ENCODE data around the gene GIMAP8. TPM values are rescaled to one million over a fixed set of nuclear protein-coding genes. Genes with fewer than 3 reads are reported as not detected.
A peak's percentile ranks its signal among the peaks of the same experiment; 100 is the strongest.

The GIMAP8 gene
- polyA plus RNA-seq (2014; cell fraction: cytosol; rRNA removed) = 0.03 TPM in 1 of 2 replicates, not detected in the other
- polyA plus RNA-seq (2014; cell fraction: nucleus; rRNA removed) = not detected in 2 replicates

DNA sequence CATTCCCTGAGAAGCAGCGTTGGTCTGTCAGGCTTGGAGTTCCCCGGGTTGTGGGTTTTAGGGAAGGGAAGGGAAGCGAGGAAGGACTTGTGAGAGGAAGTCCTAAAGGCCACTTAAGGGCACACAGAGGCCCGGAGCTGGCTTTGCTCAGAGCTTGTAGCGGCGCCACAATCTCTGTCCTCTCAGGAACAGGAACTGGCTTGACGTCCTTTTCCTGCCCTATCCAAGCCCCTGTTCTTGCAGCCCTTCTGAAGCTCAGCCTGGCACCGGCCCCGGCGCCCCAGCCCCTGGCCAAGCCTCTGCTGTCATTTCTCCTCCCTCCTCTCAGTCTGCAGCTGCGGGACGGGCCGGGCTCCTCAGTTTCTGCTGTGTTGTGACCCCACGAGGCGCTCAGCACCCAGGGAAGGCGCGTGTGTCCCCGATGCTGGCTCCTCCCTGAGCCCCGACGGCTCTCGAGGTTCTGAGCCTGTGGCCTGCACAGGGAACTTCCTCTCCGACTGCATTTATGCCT lies at the start of gene GIMAP8:
Gene GIMAP8, plus strand, starts transcription at position 140 of the 511 bp plus-strand sequence. CDS start 16,069 bp downstream, outside the sequence.
- DNase-seq (ENCODE audit: low spot score) = no peak

DNA sequence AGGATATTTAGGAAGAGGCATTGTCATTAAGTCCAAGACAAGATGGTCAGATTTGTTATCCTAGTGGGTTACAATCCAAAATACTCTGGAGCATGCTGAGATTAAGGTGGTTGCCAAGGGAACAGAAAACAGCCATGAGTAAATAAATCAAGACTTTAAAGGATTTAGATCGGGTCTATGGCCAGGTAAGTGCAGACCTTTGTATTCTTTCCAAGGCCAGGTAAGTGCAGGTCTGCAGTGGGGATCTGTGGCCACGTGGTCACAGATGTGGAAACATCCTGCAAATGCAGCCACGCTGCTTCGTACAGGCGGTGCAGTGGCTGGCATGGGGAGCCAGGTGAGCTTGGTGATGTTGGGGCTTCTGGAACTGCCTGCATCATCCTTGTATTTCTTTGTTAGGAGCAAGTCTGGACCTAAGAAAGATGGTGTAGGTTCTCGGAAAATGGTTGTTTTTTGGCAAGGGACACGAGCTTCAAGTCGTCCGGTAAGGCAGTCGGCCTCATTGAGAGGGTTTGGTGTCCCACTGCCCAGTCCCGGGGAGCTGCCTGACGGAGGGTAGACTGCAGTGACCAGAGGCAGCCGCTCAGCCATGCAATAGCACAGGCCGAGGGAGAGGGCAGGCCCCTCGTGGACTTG lies 49.5 kb upstream of the GIMAP8 start:
- DNase-seq (ENCODE audit: low spot score) = no peak

DNA sequence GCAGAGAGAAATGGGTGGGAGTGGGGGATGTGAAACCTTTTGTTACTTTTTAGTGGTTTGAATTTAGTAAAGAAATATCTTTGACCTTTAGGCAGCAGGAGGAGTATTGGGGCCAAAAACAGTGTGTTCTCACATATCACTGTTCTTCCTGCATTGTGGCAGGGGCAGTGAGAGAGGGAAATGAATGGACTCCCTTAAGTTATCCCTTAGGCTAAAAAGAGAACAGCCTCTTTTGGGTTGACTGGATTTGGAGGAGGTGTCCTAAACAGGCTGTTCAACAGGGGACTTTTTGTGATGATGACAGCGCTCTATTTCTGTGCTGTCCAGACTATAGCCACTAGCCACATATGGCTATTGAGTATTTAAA lies 49.0 kb upstream of the GIMAP8 start:
- no peak for DNase-seq (ENCODE audit: low spot score)

DNA sequence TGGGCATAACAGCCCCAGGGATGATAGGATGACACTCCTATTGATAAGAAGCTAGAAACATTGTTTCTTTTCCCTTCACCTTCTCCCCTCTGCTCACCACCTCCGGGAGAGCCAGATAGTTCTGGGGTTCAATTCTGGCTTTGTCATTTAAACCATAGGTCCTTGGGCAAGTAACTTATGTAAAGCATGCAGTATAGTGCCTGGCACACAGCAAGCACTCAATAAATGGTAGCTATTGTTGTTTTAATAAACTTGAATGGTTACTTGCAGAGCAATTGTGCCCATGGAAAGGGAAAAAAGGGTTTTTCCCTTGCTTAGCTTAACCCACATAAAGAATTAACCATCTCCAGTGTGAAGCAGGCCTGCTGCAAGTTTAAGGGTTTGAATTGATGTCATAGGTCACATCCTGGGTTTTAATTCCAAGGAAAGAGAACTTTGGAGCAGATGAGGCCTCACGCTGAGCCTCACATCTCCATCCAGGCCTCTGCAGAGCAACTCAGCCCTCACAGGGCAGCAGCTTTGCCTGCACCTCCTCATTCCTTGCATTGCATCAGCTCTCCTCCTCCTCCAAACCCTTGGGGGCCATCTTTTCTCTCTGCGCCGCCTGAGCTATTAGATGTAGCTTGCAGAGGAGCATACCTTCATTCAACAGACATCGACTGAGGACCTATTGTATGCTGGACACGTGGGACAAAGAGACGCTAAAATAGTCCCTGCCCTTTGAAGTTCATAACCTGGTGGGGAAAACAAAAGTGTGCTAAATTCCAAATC lies 48.4 kb upstream of the GIMAP8 start:
- no peak for DNase-seq (ENCODE audit: low spot score)

DNA sequence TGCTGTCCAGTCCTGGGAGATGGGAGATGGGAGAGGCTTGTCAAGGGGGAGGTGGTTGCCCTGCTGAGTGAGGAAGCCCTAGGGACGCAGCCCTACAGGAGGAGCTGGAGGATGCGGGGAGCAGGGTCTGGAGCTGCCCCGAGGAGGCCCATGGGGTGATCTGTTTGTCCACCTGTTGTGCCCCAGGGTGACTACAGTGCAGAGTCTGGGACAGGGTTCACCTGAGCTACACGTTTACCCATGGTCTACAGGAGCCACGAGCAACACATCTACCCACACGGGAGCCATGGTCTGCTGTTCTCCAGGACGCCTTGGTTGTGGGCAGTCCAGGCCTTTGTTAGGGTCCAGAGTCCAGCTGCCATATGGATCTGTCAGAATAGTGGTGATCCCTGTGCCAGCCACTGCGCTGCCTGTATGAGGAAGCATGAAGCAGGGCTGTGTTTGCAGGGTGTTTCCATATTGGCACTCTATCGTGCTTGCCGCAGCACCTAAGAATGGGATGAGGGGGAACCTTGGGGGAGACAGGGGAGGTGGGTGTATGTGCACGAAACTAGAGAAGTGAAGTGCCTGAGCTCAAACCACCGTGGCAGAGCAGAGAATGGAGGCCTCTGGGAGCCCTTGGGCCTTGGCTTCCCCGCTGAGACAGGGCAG lies 47.6 kb upstream of the GIMAP8 start:
- no peak for DNase-seq (ENCODE audit: low spot score)

DNA sequence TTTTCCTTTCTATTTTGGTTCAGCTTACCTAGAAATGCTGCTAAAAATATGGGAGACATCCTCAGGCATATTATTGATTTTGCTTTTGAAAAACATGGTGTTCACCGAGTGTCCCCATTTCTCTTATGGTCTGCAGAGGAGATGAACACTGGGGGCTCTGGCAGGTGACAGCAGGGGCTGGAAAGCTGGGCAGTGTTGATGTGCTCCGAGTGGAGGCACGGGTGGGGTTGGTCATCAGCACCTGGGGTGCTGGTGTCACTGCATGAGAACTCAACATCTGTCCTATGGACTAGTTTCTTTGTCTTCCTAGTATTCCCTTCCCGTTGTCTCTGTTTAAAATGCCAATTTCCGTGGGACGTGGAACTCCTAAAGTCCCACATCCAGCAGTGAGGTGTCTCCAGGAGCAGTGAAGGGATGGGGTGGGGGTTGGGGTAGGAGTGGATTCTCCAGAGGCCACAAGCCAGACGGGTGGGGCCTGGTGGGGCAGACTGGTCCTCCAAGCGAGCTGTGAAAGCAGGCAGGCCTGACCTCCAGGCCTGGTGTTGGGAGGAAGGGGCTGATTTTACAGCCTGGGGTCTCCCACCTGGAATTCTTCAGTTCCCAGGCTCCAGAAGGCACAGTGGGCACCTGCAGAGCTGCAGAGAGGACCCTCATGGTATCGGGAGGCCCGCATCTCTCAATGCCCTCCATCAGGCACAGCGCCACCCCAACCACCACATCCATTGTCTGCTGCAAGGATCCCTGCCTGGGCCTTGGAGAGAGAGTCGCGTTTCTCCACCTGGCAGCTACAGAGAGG lies 46.9 kb upstream of the GIMAP8 start:
- DNase-seq (ENCODE audit: low spot score) = no peak

DNA sequence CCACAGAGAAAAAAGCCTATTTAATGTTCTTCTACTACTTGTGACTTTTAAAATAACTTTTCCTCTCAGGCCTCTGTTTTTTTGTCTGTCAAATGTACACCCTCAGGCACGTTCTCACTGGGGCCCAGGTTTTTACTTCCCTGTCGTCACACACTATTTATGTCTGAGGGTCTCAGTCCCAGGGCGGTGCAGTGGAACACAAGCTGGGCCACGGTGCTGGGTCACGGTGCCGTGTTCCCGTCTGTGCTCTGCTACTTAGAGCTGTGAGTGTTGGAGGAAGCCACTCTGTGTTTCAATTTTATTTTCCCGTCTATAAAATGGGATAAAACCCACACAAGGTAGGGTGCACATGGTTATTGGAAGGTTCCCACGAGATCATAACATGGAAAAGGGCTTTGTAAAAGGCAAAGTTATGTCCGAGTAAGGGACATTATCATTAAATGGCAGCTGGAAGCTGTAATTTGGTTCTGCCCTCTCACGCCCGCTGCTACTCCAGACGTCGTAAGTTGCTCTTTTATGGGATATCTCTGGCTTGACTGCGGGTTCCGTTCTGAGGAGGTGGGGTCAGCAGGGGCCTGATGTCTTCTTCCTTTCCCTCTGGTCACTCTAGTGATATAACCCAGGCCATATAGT lies 46.1 kb upstream of the GIMAP8 start:
- no peak for DNase-seq (ENCODE audit: low spot score)

DNA sequence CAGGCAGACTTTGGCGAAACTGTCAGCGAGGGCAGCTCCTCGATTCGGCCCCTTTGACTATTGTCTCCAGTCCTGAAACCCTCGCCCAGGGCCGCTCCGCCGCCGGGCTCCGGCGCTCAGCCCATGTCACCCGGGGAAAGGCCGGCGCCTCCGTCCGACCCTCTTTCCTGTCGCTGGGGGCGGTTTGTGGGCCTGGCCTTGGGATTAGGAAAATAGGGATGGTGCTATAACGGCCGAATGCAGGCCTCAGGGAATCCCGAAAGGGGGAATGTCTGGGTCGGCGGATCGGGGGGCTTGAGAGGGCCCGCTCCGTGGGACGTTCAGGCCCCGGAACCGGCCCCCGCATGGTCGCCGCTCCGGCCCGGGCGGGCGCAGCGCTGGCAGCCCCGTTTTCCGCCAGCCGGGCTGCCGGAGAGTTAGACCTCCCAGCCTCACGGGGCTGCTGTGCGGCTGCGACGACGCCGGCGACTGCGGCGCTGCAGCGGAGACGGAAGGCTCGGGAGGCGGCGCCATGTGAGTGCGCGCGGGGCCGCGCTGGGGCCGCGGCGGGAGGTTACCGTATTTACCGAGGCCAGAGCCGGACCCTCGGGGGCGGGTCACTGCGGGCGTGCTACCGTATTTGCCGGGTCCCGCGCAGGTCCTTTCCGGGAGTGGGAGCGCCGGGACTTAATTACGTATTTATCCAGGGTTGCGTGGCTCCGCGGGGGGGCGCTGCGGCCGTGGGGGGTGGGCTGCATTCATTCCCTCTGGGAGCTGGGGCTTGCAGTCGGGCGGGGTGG lies 45.4 kb upstream of the GIMAP8 start:
- peak; percentile 85 for DNase-seq (ENCODE audit: low spot score)

DNA sequence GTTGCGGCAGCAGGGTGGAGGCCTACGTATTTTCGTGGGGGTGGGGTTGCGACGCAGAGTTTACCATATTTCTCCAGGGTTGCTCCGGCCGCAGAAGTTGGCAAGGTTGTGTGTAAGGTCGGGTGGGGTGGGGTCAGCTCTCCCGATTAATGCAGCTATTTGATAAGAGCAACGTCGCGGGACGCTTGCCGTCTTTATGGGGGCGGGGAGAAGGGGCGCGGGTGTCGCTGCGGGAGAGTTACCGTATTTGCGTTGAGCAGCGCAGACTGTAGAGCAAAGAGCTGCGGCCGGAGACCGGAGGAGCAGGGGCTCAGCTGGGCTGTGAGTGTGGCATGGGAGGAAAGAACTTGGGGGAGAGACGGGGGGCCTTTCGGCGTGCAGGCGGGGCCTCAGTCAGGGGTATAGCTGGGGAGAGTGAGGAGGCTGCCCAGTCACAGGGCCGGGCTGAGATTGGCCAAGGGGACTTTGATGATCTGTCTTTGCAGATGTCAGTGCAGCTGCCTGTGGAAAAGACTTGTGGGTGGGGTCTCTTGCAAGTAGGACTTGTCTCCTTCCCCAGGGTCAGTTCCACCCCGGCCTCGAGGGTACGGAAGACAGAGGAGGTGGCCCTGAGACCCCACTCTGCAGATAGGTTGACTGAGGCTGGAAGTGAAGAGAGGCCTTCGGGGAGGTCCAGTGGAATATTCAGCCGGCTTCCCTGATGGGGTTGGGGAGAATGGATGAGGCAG lies 44.7 kb upstream of the GIMAP8 start:
- DNase-seq (ENCODE audit: low spot score) = peak; percentile 60

DNA sequence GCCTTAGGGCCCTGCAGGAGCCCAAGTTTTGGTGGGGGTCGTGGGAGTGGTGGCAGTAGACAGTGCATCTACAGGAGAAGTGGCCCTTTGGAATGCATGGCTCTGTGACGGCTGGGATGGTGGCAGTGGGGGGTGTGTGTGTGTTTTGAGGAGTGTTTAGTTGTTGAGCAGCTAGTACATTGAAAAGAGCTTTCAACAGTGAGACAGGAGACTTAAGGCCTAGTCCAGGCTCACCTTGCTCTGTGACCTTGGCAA lies 44.2 kb upstream of the GIMAP8 start:
- DNase-seq (ENCODE audit: low spot score) = no peak

DNA sequence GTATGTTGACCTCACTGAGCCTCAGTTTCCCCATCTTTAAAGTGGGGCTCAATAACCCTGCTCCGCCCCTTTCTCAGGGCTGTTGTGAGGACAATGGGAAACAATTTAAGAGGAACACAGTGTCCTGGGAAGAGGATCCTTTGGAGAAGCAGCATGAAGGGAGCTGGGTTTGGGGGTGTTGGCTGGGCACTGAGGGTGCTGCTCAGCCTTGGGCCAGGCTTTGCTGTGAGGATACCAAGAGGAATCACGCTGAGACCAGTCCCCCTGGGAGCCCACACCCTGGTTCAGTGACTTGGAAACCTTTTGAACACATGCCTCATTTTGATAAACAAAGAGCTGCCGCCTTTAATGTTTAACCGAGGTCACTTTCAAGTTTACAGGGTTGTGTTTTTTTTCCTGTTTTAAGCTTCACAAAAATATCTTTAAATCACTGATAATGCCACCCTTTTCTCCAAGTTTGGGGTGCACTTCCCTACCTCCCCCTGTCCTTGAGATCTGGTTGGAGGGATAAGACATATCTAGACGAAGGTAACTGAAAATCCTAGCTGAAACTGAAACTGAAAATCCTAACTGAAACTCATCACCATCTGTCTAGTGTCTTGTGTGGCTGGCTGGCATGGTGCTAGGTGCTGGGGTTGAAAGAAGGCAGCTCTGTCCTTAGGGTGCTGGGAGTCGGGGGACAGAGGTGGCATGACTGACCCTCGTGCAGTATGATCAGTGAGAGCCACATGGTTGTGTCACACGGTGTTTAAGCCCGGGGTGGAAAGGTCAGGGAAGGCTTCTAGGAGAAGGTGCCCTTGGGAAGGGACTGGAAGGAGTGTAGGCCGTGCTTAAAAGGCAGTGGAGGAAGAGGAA lies 43.6 kb upstream of the GIMAP8 start:
- no peak for DNase-seq (ENCODE audit: low spot score)

DNA sequence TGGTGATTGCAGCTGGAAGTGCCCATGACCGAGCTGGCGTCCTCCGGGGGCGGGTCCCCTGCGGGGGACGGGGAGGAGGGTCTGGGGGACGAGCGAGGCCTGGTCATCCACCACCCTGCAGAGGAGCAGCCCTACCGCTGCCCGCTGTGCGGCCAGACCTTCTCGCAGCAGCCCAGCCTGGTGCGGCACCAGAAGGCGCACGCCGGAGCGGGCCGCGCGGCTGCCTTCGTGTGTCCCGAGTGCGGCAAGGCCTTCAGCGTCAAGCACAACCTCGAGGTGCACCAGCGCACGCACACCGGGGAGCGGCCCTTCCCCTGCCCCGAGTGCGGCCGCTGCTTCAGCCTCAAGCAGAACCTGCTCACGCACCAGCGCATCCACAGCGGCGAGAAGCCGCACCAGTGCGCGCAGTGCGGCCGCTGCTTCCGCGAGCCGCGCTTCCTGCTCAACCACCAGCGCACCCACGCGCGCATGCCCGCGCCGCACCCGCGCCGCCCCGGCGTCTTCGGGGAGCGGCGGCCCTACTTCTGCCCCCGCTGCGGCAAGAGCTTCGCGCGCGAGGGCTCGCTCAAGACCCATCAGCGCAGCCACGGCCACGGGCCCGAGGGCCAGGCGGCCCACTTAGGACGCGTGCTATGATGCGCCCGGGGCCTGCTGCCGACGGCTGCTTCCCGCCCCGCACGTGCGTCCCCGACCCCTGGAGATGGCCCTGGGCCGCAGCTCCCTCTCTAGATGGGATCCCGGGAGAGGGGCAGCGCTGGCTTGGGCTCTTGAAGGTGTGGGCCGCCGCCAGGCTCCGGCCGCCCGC lies 42.6 kb upstream of the GIMAP8 start:
- DNase-seq (ENCODE audit: low spot score) = no peak

DNA sequence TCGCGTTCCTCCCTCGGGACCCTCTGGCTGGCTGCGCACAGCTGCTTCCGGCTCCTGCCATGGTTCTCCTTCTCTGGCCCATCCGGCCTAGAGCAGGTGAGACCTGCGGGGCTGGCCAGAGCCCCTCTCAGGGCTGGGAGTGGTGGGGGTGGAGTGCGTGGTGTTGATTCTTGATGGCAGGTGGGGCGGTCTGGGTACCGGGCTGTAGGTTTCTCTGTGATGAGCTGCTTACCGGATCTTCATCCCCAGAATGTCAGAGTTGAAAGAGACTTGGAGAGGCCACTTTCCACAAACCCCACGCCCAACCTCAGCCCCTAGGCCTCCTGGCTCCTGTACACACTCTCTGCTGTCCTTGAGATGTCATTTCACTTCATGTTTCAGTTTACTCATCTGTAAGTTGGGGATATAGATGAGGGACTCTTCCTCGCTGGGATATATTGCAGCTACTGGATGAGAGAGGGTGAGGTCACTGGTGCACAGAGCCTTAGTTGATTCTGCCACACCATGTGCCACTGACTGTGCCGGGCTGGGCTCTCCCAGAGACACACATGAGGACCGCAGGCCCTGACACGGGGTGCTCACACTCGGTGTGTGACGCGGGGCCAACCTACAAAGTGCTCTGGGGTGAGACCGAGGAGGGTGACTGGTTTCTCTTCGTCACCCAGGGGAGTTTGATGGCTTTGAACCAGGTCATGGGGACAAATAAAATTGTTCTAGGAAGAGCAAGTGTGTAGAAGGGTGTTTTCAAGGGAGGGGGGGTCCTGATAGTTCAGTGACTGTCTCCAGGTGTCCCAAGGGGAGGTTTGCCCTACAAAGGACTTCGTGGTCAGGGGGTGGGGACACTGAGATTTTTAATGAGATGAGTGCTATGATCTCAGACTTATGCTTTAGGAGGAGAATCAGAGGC lies 41.8 kb upstream of the GIMAP8 start:
- DNase-seq (ENCODE audit: low spot score) = no peak

DNA sequence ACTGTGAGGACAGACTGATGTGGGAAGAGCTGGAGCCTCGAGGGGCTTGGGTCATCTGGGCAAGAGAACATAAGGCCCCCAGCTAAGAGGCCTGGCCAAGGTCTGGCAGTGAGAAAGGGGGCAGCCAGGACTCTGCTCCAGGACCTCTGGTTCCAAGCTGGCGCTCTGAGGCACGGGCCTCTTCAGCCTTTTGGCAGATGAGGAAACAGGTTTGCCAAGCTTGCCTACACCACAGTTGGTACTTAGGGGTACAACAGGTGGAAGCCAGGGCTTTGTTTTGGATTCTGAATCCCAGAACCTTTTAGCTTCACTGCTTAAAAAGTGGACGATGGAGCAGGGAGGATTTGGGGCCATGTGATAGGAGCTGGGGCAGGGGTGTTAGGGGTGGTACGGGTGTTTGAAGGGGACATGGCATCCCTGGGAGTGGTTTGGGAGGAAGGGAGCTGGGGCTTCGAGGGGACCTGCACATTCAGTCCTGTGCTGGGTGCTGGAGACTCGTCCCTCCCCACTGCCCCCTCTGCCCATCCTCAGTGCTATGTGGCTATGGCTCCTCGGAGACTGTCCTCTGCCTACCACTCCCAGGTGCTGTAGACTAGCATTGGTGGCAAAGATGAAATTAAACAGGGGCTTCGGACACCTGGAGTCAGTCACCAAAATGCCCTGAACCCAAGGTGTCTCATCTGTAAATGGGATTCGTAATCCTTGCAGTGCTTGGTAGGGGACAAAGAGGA lies 41.0 kb upstream of the GIMAP8 start:
- DNase-seq (ENCODE audit: low spot score) = no peak

DNA sequence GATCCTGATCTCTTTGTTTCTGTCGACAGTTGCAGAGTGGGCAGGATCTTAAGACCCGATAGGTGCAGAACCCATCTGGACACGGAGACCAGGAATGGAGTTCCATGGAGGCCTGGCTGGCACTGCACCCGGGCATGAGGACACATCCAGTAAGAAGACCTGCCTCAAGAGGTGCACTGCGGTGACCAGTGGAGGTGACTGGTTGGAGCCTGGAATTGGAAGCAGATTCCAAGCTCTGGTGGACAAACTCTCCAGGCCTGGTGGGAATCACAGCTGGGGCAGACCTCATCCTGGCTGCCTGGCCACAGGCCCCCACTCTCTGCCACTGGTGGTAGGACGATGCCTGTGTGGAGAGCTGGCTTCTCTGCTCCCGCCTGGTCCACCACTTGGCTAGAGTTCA lies 40.3 kb upstream of the GIMAP8 start:
- no peak for DNase-seq (ENCODE audit: low spot score)

DNA sequence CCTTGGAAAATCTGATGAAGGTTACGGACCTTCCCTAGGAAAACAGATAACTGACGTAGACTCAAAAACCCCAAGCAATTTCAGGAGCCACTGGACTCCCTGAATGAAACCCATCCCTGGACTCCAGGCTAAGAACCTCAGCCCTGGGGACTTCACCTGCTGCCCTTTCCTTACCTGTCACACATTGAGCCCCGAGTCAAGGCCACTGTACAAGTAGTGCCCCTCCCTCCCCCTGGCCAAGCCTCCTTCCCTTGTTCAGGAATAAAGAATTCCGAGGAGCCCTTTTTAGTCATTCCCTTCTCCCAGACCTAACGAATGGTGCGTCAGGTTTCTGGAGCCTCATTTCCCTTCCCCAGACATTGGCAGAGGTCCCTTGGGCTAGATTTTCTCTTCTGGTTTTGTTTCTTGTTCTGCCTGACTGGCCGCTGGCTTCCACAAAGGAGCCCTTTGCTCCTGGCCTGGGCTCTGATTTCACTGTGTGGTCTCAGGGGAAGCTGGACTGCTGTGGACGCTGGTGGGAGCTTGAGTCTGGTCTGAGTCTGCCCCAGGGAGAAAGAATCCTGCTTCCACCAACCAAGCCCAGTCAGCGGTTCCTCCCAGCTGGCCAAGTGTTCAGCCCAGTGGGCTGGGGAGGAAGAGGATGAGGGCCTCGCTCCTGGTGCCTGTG lies 39.6 kb upstream of the GIMAP8 start:
- no peak for DNase-seq (ENCODE audit: low spot score)
